ENCODE results near the gene ELAVL3.
"Not testable (repeated sequence)": the region's sequence is repeated elsewhere in the genome, so short reads cannot be mapped to it uniquely, and the experiment has no call there.

Gene ELAVL3

DNA sequence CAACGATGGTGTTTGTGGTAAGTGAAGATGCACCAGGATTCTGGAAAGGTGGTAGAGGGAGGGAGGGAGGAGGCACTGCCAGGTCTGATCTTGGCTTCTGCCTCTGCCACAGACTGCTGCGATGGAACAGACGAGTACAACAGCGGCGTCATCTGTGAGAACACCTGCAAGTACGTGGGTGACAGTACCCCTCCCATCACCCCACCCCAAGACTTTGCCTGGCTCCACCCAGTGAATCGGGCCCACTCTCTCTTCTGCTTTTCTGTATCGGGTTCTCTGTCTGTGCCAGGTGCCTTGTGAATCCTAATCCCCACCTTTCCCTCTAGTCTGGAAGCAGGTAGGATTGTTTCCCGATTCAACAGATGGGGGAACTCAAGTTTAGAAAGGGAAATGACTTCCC is 42.9 kb downstream of the ELAVL3 start:
- FAIRE-seq: no peak
- DNase-seq (ENCODE audit: low spot score): no peak

- DNase-seq (ENCODE audit: low spot score): no peak
- no peak for FAIRE-seq
These were observed 45.0 kb downstream of the ELAVL3 start for GRCh38 chr19:11435833-11436313.

DNA sequence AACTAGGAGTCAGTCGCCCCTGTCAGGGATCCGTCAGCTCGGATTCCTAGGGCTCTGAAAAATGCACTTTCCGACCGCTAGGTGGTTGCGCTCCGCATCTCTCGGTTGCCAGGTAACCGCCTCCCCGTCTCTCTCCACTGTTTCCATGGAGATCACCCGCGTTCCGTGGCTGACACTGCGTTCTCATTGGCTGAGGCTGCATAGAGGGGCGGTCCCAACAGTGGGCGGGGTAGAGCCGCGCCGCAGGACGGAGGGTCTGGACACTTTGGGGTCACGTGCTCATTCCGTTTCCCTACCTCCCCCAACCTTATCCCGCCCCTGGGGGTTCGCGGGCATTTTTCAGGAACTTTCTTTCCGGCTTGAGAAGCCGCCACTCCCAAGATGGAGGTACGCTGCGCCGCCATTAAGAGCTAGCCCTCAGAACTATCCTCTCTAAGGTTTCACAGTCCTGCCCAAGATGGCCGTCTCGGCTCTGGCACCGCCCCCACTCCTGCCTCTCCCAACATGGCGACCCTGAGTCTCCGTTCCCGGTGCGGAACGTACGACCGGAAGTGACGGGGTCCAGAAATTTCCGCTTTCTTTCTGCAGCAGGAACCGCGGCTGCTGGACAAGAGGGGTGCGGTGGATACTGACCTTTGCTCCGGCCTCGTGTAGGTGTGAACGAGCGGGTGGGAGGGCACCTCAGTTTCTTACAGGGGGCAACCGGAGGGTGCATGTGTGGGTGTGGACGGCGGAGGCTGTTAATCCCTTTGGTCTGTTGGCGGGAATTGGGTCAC is 45.6 kb downstream of the ELAVL3 start, which contains the start of the genes ODAD3 and PRKCSH:
Gene ODAD3 (minus strand): TSS at position 65 of the 776 bp plus-strand sequence. CDS start 105 bp downstream, outside the sequence.
Gene PRKCSH (plus strand): TSS at position 579 of the 776 bp plus-strand sequence. CDS start 483 bp downstream, outside the sequence.
- DNase-seq (ENCODE audit: low spot score) (peak; percentile 97), FAIRE-seq (no peak)

GRCh38 chr19:11434703-11435056 is 46.2 kb downstream of the ELAVL3 start:
- FAIRE-seq: no peak

GRCh38 chr19:11433526-11433925 is 47.3 kb downstream of the ELAVL3 start:
- DNase-seq (ENCODE audit: low spot score); FAIRE-seq: not testable (repeated sequence)

More at GRCh38 chr19:11434703-11435056, 46.2 kb downstream of the ELAVL3 start:
- DNase-seq (ENCODE audit: low spot score): no peak

GRCh38 chr19:11426656-11427055 is 54.2 kb downstream of the ELAVL3 start:
- DNase-seq (ENCODE audit: low spot score) (no peak), FAIRE-seq (no peak)

GRCh38 chr19:11425719-11426457 is 55.0 kb downstream of the ELAVL3 start:
- no peak for DNase-seq (ENCODE audit: low spot score)

GRCh38 chr19:11423791-11424181 is 57.1 kb downstream of the ELAVL3 start:
- no peak for FAIRE-seq
- DNase-seq (ENCODE audit: low spot score): no peak

More at GRCh38 chr19:11425719-11426457, 55.0 kb downstream of the ELAVL3 start:
- FAIRE-seq: no peak

DNA sequence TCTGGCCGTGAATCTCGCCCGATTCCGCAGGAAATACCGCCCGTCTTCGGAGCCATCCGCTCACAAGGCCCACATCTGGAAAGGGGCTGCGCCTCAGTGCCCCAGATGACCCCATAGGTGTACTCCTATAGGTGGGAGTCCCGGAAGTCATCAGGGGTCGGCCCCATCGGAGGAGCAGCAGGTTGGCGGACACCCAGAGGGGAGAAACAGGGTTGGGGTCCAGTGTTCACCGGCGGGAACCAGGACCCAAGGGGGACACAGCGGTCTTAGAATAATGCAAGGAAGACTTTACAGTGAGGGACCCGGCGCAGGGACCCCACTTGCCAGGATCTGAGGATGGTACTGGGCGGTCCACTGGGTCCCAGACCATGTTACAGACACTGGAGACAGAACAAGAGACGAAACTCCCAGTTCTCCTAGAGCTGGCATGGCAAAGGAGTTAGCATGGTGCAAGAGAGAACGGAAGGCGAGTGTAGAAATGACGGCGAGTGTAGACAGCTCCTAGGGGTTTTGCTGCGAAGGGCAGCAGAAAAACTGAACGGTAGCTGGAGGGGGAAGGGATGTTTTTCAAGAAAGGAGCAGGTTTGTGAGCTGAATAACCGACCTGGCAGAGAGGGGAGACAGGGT is 57.6 kb downstream of the ELAVL3 start:
- DNase-seq (ENCODE audit: low spot score) (no peak), FAIRE-seq (no peak)

- FAIRE-seq (no peak), DNase-seq (ENCODE audit: low spot score) (no peak)
These were observed 58.4 kb downstream of the ELAVL3 start for GRCh38 chr19:11422163-11423065.

- no peak for DNase-seq (ENCODE audit: low spot score)
- FAIRE-seq: no peak
These were observed 59.3 kb downstream of the ELAVL3 start for GRCh38 chr19:11421371-11422098.

DNA sequence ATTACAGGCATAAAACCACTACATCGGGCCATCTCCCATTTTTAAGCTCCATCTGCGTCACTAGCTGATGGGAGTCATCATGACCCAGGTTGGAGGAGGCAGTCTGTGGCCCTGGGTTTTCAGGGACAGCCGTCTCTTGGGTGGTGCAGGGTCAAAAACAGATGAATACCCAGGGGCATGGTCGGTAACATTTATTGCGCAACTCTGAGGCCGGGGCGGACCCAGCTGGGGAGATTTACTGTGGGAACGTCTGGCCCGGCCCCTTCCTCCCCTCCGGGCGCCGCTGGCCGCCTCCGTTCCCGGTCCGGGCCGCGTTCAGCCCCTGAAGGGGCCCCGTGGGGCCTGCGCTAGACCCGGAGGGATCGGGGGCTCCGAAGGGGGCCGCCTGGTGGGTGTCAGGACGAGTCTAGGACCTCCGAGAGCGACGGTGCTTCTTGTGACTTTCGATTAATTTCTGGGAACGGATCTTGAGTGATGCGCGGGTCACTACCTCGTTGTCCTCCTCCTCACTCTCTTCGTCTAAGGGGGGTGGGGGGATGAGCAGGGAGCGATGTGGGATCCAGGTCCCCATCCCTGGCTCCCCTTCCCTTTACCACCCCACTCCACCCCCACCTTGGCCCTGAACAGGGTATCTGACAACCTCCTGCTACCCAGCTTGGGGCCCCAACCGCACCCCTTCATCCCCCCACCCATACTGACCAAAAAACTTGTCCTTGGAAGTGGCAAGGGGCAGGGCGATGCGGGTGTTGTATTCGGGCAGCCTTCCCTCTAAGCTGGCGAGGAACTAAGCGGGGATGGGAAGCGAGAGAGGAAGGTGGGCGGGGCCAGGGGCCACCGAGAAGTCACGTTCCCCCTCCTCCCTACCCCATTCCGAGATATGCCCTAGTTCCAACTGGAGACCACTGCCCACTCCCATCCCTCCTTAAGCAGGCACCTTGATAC is 60.1 kb downstream of the ELAVL3 start:
- FAIRE-seq (no peak), DNase-seq (ENCODE audit: low spot score) (no peak)

DNA sequence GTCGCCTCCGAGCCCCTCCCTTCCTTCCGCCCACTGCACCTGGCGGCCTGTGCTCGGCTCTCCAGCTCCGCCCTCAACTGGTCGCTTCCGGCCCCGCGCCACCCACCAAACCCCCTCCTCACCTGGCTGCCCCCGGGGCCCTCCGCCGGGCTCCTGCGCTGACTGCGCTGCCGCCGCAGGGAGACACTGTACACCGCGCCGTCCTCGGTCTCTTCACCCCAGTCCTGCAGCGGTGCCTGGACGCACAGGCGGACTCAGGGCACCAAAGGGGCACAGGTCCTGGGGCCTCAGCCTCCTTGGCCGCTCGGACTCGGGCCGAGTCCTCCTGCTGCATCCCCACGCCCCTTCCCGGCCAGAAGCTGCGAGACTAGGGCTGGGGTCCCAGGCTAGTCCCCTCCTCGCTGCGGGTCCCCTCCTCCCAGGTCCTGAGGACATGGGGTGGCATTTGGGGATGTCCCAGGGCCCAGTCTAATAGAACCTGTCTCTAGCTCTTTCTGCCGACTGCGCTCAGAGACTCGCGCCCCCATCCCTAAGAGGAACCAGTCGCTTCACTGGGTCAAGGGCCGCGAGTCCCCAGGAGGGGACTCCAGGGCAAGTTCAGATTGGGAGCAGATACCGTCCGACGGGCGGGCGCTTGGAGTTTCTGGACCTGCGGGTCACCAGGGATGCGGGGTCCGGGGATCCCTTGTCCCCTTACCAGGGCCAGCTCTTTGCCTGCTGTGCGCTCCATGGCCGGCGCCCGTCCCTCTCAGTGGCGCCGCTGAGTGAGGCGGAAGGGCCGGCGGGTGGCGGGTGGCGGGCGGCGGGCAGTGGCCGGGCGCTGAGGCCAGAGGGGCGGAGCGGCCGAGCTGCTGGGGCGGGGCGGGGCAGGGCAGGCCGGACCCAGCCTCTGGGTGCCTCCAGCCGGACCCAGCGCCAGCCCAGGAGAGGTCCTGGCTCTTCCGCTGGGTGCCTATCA is 62.0 kb downstream of the ELAVL3 start, which contains the start of gene RGL3:
Gene RGL3 (minus strand): TSS at position 766 of the 958 bp plus-strand sequence. CDS start 36 bp downstream, at position 730.
- DNase-seq (ENCODE audit: low spot score) (no peak), FAIRE-seq (no peak)

- no peak for DNase-seq (ENCODE audit: low spot score)
- no peak for FAIRE-seq
These were observed 62.7 kb downstream of the ELAVL3 start for GRCh38 chr19:11418094-11418548.

DNA sequence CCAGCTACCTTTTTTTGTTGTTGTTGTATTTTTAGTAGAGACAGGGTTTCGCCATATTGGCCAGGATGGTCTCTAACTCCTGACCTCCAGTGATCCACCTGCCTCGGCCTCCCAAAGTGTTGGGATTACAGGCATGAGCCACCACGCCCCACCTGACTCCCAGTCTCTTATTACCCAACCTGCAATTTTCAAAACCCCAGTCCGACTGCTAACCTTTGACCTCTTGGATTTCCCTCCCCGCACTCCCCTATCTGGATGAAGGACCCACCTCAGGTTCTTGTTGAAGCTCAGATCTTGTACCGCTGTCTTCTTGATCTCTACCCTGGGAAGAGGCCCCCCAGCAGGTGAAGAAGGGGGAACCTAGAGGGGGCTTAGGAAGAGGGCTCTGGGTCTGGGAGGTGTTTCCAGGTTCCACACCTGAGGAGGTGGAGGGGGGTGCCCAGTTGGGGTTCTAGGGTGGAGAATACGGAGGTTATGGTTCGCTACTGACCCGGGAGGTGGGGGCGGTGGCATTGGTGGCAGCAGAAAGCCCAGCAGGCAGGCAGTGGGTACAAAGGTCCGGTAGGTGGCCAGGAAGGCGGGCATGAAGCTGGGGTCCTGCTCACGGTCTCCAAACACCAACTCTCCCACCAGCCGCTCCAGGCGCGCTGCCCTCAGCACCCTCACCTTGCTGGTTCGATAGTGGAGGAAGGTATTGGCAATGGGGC is 64.3 kb downstream of the ELAVL3 start:
- FAIRE-seq (no peak), DNase-seq (ENCODE audit: low spot score) (no peak)

DNA sequence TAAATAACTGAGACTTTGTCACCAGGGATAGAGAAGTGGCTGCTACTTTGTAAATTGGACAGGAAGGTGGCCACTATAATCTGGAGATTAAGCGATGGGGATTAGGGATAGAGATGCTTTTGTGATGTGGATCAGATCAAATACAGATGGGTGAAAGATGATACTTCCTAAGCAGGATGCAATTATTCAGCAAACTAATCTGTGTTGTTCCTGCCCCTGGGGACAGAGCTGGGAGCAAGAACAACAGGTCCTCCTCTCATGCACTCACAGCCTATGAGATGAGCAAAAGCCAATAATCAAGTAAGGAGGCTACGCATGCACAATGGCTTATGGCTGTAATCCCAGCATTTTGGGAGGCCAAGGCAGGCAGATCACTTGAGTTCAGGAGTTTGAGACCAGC is 66.3 kb downstream of the ELAVL3 start:
- no peak for FAIRE-seq
- DNase-seq (ENCODE audit: low spot score): no peak

DNA sequence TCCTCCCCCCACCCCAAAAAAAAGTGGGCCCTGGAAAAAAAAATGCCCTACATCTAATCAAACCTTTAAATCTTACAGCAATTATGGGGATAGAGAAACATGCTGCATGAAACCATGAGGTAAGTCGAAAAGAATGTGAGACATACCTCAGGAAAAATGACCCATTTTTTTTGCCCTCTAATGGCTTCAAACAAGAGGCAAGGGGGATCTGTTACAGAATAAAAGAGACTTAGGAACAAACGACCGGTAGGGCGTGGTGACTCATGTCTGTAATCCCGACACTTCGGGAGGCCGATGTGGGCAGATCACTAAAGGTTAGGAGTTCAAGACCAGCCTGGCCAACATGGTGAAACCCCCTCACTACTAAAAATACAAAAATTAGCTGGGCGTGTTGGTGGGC is 70.2 kb downstream of the ELAVL3 start:
- no peak for FAIRE-seq

More for the DNA sequence above, 70.2 kb downstream of the ELAVL3 start:
- peak; percentile 48 for DNase-seq (ENCODE audit: low spot score)
